Activated CD8-positive, alpha-beta memory T cell treated with anti-CD3 and anti-CD28 coated beads for 36 hours (primary cell): ENCODE data around the gene MLLT3. TPM values are rescaled to one million over a fixed set of nuclear protein-coding genes. Genes with fewer than 3 reads are reported as not detected.

Source experiments
- CTCF ChIA-PET: fragments of 350-600 bp; sonication (Branson Sonifier 250); formaldehyde crosslinking; loops from one replicate; lab custom pipeline; 2021; ENCODE audit warnings: antibody characterized with exemption; lab: Charles Lee
- POLR2A ChIA-PET: fragments of 350-600 bp; sonication (Branson Sonifier 250); formaldehyde crosslinking; loops from one replicate; lab custom pipeline; 2021; ENCODE audit warnings: antibody characterized with exemption; lab: Charles Lee
- total RNA-seq, 2 experiments: library from RNA; stranded (reverse); gene quantifications; one replicate each; pipeline ENCODE4 v1.2.3, GENCODE V29; 2021

The MLLT3 gene
- total RNA-seq, 2 experiments from 2014 or later, result 41.5 to 41.8 TPM

- CTCF ChIA-PET, result interaction anchor here (0.8 kb wide), 1 partner anchor 27 kb away, joined by 3 read pairs; no protein-coding TSS in a partner anchor
Observed at GRCh38 chr9:20505574-20505973, 116.7 kb downstream of the MLLT3 start.

GRCh38 chr9:20504930-20505329 lies 117.4 kb downstream of the MLLT3 start:
- ChIA-PET POLR2A (no interaction called here), CTCF (no interaction called here)

More at GRCh38 chr9:20505574-20505973, 116.7 kb downstream of the MLLT3 start:
- POLR2A ChIA-PET, result no interaction called here

GRCh38 chr9:20500101-20500500 lies 122.2 kb downstream of the MLLT3 start:
- CTCF ChIA-PET, result no interaction called here
- POLR2A ChIA-PET, result no interaction called here

GRCh38 chr9:20499013-20499412 lies 123.3 kb downstream of the MLLT3 start:
- ChIA-PET POLR2A (interaction anchor here (0.8 kb wide), 1 partner anchor 186 kb away, joined by 4 read pairs; no protein-coding TSS in a partner anchor), CTCF (no interaction called here)

GRCh38 chr9:20496328-20496727 lies 126.0 kb downstream of the MLLT3 start:
- ChIA-PET CTCF (no interaction called here), POLR2A (no interaction called here)

- CTCF ChIA-PET, result no interaction called here
Observed at GRCh38 chr9:20495098-20495497, 127.2 kb downstream of the MLLT3 start.

GRCh38 chr9:20494035-20494434 lies 128.3 kb downstream of the MLLT3 start:
- POLR2A ChIA-PET, result no interaction called here

More at GRCh38 chr9:20495098-20495497, 127.2 kb downstream of the MLLT3 start:
- POLR2A ChIA-PET, result no interaction called here

GRCh38 chr9:20492772-20493171 lies 129.5 kb downstream of the MLLT3 start:
- CTCF ChIA-PET, result no interaction called here

More at GRCh38 chr9:20494035-20494434, 128.3 kb downstream of the MLLT3 start:
- CTCF ChIA-PET, result no interaction called here

GRCh38 chr9:20491612-20492011 lies 130.7 kb downstream of the MLLT3 start:
- ChIA-PET POLR2A (no interaction called here), CTCF (no interaction called here)

More at GRCh38 chr9:20492772-20493171, 129.5 kb downstream of the MLLT3 start:
- POLR2A ChIA-PET, result no interaction called here

- ChIA-PET CTCF (no interaction called here), POLR2A (interaction anchor here (0.6 kb wide), 1 partner anchor 640 kb away, joined by 3 read pairs; no protein-coding TSS in a partner anchor)
Observed at GRCh38 chr9:20490246-20490834, 132.0 kb downstream of the MLLT3 start.

- ChIA-PET POLR2A (no interaction called here), CTCF (no interaction called here)
Observed at GRCh38 chr9:20488691-20489090, 133.6 kb downstream of the MLLT3 start.

GRCh38 chr9:20486552-20486951 lies 135.7 kb downstream of the MLLT3 start:
- CTCF ChIA-PET, result no interaction called here
- POLR2A ChIA-PET, result no interaction called here

- ChIA-PET CTCF (interaction anchor here (1.5 kb wide), 1 partner anchor 23 kb away, joined by 3 read pairs; no protein-coding TSS in a partner anchor), POLR2A (no interaction called here)
Observed at GRCh38 chr9:20481437-20481836, 140.9 kb downstream of the MLLT3 start.

- CTCF ChIA-PET, result interaction anchor here (1.5 kb wide), 1 partner anchor 22 kb away, joined by 3 read pairs; no protein-coding TSS in a partner anchor
- POLR2A ChIA-PET, result no interaction called here
Observed at GRCh38 chr9:20480249-20480648, 142.1 kb downstream of the MLLT3 start.

- POLR2A ChIA-PET, result no interaction called here
- CTCF ChIA-PET, result no interaction called here
Observed at GRCh38 chr9:20479419-20480155, 142.7 kb downstream of the MLLT3 start.

- ChIA-PET POLR2A (no interaction called here), CTCF (no interaction called here)
Observed at GRCh38 chr9:20478786-20479185, 143.5 kb downstream of the MLLT3 start.

GRCh38 chr9:20477940-20478620 lies 144.2 kb downstream of the MLLT3 start:
- ChIA-PET POLR2A (no interaction called here), CTCF (interaction anchor here (0.5 to 0.6 kb wide), 2 partner anchors 21 to 28 kb away, joined by 3 to 4 read pairs; no protein-coding TSS in a partner anchor)

- ChIA-PET CTCF (no interaction called here), POLR2A (no interaction called here)
Observed at GRCh38 chr9:20476912-20477521, 145.3 kb downstream of the MLLT3 start.

GRCh38 chr9:20474496-20474895 lies 147.8 kb downstream of the MLLT3 start:
- ChIA-PET CTCF (interaction anchor here (0.7 kb wide), 1 partner anchor 144 kb away, joined by 4 read pairs; no protein-coding TSS in a partner anchor), POLR2A (no interaction called here)
